Fibroblast of villous mesenchyme (primary cell): ENCODE results near the gene NNMT. TPM values are rescaled to one million over a fixed set of nuclear protein-coding genes. Genes with fewer than 3 reads are reported as not detected.
A peak's percentile ranks its signal among the peaks of the same experiment; 100 is the strongest.

Experiments
- DNase-seq: peaks from one replicate; pipeline ENCODE4 v3.0.0-alpha.2; 2010; ENCODE audit warnings: low read depth
- H3K4me3 ChIP-seq: 2 replicates; pipeline ENCODE4 v1.5.1; 2011; ENCODE audit warnings: low read depth, mild to moderate bottlenecking, low read length
- total RNA-seq: library from RNA; depleted of rRNA; stranded (reverse); fragments of >200 nt; gene quantifications from 2 replicates; pipeline ENCODE4 v1.2.3, GENCODE V29; 2012
- TF ChIP-seq, protein P1 (sequence below): IDR thresholded peaks from 2 replicates; pipeline ENCODE4 v1.5.1; 2012; ENCODE audit warnings: low read depth, mild to moderate bottlenecking, low read length; ENCODE audit not compliant: insufficient read depth

NNMT gene
- total RNA-seq, 1 donor = 505 TPM

DNA sequence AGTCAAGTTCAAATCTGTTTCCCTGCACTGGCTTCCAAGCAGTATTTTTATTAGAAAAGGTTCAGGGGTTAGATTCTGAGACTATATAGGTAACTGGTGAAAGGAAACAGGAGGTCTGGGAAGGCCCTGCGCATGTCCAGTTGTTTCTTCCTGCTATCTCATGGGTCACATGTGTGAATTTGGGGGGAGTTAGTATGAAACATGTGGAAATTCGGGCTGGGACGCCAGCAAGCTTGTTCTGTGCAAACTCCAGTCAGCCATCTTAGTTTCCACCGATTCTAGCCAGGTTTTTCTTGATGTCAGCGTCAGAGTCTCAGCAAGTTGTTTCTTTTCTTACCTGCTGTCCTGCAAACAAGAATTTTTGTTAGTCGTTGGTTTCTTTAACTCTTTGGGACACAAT is 46.8 kb downstream of the NNMT start:
- no peak overlapping the region for H3K4me3 ChIP-seq
- TF ChIP-seq, protein P1, sequence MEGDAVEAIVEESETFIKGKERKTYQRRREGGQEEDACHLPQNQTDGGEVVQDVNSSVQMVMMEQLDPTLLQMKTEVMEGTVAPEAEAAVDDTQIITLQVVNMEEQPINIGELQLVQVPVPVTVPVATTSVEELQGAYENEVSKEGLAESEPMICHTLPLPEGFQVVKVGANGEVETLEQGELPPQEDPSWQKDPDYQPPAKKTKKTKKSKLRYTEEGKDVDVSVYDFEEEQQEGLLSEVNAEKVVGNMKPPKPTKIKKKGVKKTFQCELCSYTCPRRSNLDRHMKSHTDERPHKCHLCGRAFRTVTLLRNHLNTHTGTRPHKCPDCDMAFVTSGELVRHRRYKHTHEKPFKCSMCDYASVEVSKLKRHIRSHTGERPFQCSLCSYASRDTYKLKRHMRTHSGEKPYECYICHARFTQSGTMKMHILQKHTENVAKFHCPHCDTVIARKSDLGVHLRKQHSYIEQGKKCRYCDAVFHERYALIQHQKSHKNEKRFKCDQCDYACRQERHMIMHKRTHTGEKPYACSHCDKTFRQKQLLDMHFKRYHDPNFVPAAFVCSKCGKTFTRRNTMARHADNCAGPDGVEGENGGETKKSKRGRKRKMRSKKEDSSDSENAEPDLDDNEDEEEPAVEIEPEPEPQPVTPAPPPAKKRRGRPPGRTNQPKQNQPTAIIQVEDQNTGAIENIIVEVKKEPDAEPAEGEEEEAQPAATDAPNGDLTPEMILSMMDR = no peak
- DNase-seq = no peak

DNA sequence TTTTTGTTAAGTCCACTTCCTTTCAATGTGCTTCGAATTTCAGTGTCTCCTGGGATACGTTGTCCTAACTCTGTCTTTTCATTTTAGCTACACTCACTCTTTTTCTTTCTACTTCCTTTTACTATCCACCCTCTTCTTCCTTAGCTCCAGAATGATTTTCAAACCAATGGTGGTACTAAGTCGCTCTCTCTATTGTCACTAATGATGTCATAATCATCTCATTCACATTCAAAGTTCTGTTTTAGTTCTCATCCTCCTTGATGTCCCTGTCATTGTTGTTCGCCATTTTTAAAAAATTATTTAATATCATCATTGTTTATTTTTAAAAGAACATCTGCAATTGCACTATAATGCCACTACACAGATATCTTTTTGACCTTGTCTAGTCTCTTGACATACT is 47.3 kb downstream of the NNMT start:
- TF ChIP-seq, protein P1 = no peak
- H3K4me3 ChIP-seq = no peak overlapping the region
- no peak for DNase-seq

DNA sequence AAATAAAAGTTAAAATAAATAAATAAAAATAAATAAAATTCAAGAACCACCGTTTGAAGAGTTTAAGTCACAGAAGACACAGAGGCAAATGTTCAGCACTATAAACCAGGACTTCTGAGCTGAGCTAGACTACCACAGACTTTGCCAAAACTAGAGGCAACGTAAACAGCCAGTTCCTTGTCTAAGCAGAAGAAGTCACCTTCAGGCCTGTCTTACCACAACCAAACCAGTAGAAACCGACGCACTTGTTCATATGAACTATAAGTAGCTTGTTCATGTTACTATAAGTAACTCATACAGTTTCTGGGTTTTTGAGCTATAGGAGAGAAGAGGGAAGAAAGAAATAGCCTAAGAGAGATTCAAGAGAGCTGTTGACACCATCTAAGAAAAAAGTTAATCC is 48.3 kb downstream of the NNMT start:
- TF ChIP-seq, protein P1 = no peak
- no peak overlapping the region for H3K4me3 ChIP-seq
- no peak for DNase-seq

DNA sequence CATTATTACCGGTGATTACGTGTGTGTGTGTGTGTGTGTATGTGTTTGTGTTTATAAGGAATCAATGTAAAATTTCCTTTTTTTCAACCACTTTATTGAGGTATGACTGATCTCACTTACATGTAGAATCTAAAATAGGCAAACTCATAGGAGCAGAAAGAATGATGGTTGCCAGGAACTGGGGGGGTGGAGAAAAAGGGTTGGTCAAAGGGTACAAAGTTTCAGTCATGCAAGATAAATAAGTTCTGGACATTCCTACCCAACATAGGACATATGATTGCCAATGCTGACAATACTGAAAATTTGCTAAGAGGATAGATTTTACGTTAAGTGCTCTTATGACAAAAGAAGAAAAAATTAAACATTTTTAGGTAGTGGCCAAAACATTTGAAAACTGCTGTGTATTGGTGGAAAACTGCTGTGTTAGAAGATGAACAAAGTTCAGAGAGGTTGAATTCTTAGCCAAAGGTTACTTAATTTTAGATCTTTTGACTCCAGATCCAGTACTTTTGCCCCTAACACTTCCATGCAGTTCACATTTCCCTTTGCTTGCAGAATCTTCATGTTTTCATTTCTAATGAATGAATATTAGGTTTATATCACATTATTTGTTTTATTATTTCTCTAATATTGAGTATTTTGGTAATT is 49.5 kb downstream of the NNMT start:
- TF ChIP-seq, protein P1 = no peak
- no peak overlapping the region for H3K4me3 ChIP-seq
- no peak for DNase-seq

DNA sequence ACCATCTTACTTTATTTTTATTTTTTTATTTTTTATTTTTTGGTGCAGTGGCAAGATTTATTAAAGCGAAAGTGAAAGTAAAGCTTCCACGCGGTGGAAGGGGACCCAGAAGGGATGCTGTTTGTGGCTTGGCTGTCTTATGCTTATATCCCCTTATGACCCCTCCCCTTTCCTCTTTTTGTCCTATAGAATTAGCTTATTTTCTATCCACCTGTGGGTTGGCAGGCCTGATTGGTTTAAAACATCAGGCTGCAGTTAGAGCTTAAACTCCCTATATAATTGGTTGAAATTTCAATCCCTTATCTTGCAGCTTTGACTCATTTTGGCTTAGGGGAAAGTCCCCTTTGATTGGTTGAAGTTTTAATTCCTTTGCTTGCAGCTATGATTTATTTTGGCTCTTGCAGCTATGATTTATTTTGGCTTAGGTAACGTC is 50.5 kb downstream of the NNMT start:
- TF ChIP-seq, protein P1 = no peak
- no peak overlapping the region for H3K4me3 ChIP-seq
- DNase-seq = peak; percentile 39

DNA sequence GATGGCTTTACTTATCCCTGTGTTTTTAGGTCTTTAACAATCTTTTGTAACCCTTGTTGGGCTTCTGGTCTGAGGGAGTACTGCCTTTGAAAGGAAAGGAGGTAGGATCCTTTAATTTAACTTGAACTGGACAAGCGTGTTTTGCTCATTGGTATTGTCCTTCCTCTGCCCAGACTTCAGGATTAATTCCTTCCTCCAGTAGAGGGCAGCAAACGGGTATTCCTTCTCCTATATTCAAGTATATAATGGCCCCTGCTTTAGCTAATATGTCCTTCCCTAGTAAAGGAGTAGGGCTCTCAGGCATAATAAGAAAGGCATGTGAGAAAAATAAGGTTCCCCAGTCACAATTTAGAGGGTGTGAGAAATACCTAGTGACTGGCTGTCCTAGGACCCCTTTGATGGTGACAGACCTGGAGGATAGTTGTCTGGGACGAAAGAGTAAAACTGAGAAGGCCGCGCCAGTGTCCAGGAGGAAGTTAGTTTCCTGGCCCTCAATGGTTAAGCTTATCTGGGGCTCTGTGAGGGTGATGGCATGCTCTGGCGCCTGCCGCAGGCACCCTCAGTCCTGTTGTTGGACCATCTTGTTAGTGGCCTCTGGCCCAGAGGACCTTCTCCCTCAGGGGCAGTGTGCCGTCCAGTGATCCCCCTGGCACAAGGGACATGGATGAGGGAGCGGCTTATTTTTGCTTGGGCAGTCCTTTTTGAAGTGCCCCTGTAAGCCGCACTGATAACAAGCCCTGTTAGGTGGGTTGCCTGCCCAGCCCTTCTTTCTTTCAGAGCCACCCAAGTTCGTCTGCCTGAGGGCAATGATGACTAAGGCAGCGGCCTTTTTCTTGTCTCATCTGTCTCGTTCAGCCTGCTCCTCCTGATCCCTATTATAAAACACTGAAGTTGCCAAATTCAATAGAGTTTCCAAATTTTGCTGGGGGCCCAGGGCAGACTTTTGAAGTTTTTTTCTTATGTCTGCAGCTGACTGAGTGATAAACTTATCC is 52.3 kb downstream of the NNMT start:
- no peak overlapping the region for H3K4me3 ChIP-seq
- peak; percentile 79 for DNase-seq
- TF ChIP-seq, protein P1 = peak; percentile 62
